Esophagus muscularis mucosa (tissue), 2 donors: ENCODE data around the gene OR2G2.

Source experiments
- POLR2A ChIP-seq: fragments of 450-650 bp; IDR thresholded peaks from one replicate; pipeline ENCODE4 v1.6.1; 2017; ENCODE audit warnings: antibody characterized with exemption, moderate library complexity, mild to moderate bottlenecking, low read depth
- POLR2AphosphoS5 ChIP-seq, 2 donors: sonication (generic); formaldehyde crosslinking; IDR thresholded peaks; one replicate each; pipeline ENCODE4 v1.6.1; 2017; ENCODE audit warnings: antibody characterized with exemption in 2 of 2

GRCh38 chr1:247578946-247579460, 9.2 kb upstream of the OR2G2 start:
- TF ChIP-seq POLR2A (no peak), POLR2AphosphoS5 (IDR thresholded peaks at IDR 0.05) (no peak)
